Measurements from ENCODE around the gene HHIP.

HHIP gene

DNA sequence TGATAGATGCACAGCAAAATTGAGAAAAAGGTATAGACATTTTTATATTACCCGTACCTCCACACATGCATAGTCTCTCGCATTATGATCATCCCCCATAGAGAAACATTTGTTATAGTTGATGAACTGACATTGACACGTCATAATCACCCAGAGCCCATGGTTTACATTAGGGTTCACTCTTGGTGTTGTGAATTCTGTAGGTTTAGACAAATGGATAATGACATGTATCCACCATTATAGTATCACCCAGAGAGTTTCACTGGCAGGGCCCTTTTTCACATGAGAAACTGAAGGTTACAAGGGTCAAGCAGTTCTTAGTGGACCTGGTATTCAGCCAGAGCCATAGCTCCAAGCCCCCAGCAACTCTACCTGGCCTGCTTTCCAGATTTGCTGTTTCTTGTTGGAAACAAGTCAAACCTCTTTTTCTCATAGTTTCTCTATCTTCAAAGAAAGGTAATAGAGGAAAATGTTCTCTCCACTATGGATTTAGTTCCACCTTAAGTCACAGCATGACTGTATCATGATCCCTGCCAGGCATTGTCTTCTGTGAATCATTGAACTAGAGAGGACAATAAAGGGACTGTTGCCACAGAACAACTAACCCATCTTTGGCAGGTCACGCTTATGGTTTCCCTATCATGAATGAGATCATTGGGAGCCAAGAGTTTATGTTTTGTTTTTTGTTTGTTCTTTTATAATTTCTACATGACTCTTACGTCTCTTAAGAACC, 64.0 kb downstream of the HHIP start:
- DNase-seq: no peak

DNA sequence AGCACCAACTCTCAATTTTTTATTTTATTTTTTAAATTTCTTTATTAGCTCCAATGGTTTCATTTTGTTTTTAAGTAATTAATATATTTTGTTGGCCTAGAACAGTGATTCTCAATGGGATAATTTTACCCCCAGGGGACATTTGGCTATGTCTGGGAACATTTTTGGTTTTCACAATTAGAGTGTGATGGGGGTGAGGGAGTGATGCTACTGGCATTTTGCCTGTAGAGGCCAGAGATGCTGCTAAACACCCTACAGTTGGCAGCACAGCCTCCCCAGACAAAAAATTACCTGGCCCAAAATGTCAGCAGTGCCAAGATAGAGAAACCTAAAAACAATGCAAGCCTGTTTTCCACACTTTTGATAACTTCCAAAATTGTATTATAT, 64.6 kb downstream of the HHIP start:
- no peak for DNase-seq

DNA sequence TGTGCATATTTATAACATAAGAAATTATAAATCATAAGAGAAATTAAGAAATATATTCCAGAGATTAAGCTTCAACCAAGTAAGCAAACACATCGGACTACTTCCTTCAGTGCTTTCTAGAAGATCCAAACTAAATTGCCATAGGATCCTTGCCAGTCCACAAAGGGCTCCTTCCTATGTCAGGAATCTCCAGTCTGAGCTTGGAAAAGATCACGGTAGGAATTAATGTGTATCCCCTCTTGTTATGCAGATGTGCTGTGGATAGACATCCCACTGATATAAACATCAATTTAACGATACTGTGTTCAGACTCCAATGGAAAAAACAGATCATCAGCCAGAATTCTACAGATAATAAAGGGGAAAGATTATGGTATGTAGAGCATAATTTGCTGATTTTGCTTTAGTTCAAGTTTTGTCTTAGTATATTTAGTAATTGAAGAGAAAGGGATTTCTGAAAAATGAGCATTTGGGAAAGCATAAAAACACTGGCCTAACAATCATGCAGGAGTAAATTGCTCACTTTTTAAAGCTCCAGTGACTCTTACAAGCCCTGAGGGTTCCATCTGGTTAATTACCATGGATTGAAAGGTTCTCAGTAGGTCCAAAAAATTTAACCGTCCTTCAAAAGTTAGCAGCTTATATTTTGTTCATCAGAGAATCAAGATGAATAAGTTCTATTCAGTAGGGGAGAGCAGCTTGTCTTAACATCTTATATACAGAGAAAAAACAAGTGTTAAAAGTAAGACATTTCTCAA, 65.9 kb downstream of the HHIP start:
- no peak for DNase-seq

DNA sequence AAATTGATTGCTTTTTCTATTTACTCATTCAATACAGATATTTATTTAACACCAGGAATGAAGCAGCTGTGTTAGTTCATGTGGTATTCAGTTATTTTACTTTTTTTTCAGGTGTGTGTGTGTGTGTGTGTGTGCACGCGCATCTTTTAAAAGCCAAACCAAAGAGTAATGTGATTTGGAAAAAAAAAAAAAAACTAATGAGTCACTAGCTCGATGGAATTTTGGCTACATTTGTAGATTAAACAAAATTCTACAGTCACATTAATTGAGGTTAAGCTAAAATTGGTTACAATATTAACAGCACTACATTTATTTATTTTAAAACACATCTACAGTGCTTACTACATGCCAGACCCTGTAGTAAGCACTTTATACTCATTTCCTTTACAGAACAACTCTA, 66.8 kb downstream of the HHIP start:
- DNase-seq: no peak

DNA sequence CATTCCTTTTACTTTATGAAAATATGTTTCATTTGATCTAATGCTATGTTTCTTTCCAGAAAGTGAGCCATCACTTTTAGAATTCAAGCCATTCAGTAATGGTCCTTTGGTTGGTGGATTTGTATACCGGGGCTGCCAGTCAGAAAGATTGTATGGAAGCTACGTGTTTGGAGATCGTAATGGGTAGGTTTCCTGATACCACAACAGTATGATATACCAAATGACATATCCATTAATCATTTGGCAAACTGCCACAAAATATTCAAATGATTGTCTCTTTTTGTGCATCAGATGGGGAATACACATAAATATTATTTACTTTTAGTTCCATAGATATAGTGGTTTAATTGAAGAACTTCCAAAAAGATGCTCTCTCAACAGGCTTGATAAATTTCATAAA, 68.2 kb downstream of the HHIP start:
- no peak for DNase-seq

DNA sequence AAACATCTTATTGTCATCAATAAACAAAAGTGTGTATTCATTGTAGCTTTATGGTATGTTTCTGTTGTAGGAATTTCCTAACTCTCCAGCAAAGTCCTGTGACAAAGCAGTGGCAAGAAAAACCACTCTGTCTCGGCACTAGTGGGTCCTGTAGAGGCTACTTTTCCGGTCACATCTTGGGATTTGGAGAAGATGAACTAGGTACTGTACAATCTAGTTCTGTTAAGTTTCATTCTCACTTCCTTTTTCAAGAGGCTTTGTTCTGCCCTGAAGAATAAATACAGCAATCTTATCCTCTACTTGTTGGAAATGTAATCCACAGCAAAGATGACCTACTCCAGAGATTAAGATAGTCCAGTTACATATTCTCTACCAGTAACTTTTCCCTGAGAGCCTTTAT, 69.3 kb downstream of the HHIP start:
- no peak for DNase-seq

DNA sequence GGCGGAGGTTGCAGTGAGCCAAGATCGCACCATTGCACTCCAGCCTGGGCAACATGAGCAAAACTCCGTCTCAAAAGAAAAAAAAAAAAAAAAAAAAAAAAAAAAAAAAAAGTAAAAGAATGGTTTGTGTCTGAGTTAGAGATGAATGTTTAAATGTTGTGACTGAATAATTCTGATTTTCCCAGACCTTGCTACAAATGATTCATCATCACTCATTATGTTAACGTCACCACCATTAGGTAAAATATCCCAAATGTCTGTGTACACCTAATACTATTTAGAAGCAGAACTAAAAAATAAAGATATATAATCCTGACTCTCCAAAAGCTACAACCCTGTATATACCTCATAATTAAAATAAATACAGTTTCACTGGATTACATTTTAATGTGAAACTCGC, 70.8 kb downstream of the HHIP start:
- DNase-seq: no peak

DNA sequence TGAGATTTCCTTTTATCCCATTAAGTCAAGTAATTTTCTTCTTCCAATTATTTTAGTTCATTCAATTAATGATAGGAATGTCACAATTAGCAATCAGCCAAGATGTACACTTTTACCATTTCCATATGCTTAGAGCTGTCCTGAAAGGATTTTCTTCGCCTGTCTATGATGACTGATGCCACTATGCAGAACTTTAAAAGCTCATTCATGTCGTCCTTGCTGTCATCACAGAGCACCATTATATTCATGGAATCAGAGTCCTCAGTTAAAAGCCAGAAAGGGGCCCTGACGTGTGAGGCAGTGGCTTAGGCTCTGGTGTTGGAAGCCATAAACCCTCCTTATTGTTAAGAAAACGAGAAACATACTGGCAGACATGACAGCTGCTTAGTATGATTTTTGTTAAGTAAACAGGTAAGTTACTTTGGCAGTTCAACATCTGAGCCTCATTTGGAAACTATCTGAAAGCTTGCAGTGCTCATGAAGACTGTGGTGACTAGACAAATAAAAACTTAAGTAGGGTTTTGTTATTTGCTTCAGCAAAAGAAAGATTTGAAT, 73.1 kb downstream of the HHIP start:
- no peak for DNase-seq

DNA sequence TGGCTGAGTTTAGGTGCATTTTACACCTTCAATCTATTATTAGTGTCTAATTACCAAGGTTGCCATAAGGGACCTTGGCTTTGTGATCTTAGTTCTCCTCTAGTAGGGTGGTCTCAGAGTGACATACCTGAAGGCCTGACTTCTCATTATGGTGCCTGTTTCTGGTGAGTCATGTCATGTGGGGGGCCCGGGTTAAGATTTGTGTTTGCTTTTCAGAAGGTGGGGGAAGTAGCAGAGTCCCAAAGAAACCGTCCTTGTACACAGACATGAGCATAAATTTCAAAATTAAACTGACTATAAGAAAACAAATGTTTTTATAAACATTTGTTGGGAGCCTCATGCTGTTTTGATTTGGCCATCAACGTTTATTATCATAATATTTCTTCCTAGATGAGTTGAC, 74.5 kb downstream of the HHIP start:
- no peak for DNase-seq

DNA sequence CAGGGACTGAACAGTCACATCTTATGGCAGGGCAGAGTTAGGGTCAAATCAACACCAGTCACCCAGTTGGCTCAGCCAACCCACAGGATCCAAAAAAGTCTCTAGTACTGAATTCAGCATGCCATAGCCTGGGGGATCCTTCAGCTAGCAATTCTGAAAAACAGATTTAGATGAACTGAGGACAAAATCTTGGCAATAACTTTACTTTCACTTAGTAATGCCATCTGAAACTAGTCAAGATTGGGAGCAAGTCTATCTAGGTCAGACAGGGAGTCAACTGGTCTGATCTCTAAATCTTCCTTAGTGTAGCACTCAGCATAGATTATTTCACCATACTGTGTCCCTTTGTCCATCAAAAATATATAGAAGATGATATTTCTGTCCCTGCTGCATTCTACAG, 76.0 kb downstream of the HHIP start:
- DNase-seq: no peak

DNA sequence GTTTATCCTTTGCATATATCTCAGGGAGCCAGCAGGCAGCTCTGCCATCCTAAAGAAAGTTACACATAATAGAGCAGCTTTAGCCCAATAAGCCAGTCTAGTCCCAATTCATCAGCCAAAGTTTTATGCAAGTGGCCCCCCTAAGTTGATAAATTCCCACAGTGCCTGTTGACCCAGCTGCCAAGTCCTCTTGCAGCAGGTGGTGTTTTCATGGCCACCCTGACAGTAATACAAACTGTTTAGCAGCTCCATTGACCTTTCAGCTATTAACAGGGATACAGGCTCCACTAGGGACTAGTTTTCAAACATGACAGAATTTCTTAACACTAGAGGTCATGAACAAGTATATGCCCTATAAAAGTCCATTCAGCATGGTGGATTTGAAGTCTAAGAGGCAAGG, 77.5 kb downstream of the HHIP start:
- DNase-seq: no peak

DNA sequence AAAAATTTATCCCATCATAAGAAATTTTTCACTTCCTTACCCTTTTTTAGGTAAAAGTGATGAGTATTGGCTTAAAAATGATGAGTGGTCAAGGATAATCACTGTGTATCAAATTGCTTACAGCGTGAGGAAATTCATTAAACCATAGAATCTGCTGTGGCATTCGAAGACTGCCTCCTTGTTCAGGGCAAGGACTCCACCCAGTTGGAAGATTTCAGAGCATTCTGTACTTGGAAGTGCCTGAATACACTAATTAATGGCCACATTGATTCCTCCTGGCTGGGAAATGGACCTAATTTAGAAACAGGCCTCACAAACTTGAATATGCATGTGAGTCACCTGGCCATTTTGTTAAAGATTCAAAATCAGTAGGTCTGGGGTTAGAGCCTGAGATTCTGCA, 83.2 kb downstream of the HHIP start:
- DNase-seq: no peak

DNA sequence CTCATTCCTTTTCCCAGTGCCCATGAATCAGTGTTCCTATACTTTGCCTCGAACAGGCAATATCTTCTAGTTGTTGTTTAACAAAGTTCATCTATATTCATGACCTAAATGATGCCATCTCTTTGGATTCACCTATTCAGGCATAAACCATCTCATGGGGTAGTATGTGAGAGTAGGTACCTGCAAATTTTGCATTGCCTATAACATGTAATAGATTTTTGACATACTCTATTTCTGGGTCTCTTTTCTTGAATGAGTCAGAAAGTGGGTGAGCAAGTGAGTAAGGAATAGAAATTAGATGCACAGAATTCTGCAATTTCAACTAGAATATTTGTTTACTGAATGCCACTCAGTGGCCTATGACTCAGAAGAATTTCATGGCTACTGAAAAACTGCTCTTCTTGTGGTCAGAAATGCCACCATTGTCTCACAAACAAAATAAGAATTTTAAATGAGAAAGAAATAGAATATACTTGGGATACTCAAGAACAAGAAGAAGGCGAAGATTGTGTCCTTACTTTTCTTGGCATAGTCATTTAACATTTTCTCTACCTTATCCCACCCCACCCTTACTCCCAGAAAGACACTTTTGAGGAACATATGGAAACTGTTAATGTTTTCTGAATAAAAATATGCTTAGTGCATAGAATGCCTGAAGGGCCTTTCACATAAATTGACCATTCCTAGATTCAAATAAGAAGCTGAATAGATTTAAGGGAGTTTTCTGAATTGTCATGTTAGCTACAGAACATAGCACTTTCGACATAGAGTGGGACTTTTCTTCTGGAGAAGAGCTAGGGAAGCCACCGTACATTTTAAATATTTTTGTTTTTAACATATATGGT, 86.8 kb downstream of the HHIP start:
- no peak for DNase-seq

DNA sequence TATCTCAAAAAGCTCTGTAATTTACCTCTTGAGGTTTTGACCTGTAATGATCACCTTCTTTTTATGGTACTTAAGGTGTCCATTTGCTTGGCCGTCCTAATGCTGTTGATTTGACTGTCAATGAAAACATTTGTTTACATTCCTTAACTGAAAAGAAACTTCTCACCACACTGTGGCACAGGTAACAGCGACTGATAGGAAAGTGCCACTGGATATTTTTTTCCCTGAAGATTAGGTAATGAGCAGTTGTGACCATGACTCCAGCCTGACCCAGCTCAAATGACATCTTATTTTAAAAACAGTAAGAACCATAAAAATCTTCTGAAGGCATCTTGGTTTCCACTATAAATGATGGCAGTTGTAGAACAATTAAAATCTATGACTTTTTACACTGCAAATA, 87.6 kb downstream of the HHIP start:
- no peak for DNase-seq

DNA sequence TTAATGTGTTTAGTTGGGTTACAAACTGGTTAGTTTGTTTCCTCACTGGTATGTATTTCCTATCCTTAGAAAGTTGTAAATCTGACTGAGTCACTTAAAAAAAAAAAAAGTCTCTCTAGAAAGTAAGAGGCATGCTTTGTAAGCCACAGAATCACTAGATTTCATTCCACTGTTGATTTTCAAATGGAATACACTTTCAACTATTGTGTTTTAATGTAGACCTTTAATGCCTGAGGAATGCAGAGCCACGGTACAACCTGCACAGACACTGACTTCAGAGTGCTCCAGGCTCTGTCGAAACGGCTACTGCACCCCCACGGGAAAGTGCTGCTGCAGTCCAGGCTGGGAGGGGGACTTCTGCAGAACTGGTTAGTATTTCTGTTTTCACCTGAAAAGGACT, 88.6 kb downstream of the HHIP start:
- no peak for DNase-seq

DNA sequence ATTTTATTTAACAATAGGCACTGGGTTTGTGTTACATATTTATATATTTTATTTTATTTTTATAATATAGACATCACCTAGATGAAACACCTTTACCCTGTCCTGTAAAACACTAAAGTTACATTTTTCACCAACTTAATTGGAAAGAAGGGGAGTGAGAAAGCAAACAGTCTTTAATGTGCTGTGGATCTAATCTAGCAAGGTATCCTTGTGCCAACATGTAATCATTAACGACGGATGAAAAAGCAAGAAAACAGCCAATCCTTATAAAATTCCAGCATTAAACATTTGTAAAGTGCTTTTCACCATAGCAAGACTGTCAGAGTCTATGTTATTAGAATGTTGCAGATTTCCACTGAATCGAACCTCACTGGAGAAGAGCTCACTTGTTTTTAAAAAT, 92.7 kb downstream of the HHIP start:
- DNase-seq: no peak

DNA sequence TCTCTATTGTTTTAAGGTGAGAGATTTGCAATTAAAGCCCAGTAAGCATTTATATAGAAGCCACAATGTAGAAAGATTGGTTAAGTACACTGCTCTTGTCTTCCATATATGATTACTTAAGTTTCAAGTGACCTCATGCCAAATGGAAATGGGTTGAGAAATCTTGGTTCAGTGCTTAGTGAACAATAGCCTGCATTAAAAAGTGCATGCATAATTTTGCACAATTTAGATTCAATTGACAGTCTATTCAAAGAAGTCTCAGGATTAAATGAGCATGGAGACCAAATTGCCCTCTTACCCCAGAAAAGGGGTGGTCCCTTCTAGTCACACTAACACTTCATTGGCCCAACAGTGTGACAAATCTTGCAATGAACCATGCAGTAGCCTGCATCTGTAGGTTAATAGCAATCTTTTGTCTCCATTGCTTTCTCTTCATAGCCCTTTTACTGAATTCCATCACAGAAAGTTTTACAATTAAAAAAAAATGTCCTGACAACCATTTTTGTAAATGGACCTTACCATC, 93.6 kb downstream of the HHIP start:
- DNase-seq: no peak

DNA sequence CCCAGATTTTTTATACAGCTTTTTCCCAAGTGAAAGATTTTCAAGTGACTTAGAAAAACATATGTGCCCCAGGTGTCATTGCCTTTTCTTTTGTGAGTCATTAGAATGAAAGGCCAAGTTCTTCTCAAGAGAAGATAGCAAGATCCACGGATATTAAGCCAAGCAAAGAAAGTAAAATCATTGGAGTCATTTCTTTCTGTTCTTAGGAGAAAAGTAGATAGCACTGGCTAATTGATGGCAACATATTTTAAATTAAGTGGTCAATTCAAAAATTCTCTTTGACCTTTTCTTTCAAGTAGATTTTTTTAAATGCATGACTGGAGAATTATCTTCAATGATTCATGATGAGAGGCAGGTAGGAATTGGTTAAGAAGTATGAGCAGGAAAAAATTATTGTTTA, 94.4 kb downstream of the HHIP start:
- no peak for DNase-seq

DNA sequence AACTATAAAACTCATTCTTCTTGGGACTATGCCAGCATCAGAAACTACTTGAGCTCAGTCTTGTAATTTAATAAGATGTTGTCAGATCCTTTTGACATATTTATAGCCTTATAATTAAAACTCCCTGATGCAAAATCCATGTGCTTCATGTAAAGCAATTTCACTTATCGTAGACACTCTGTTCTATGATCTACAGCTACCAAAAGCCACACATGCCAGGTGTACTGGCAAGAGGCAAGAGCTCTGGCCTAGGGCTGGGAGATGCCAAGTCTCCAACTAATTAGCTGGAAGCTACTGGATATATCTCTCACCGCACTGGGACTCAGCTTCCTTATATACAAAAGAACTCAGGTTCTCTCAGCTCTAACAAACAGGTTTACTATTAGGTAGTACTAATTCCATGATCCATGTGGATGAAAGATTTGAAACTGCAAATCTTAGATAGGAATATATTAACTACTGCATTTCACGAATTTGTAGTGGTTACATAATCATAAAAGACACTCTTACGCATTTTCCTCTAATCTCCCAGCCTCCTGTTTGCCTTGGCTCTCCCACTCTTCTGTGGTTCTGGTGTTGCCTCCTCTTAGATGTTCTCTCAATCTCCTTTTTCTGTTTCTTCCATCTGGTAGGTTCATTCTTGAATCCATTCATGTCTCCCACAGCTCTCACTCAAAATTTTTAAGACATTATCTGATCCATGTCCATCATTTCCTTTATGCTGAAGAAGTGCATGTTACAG, 103.0 kb downstream of the HHIP start:
- DNase-seq: no peak

DNA sequence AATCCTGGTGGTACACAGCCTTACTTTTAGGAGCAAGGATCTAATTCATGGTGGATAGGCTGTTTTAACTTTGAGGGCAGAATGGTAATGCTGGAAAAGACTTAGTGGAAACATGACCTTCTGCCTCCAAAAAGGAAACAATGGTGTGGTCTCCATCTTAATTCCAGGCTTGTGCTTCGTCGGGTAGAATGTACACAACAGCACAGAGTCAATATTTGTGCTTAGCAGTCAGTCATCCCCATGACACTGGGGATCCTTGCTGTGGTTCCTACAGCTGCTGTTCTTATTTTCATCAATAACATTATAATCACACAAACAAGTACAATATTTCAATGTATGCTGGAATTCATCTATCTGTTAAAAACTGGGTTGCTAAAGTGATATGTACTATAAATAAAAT, 104.4 kb downstream of the HHIP start:
- DNase-seq: peak; percentile 9

DNA sequence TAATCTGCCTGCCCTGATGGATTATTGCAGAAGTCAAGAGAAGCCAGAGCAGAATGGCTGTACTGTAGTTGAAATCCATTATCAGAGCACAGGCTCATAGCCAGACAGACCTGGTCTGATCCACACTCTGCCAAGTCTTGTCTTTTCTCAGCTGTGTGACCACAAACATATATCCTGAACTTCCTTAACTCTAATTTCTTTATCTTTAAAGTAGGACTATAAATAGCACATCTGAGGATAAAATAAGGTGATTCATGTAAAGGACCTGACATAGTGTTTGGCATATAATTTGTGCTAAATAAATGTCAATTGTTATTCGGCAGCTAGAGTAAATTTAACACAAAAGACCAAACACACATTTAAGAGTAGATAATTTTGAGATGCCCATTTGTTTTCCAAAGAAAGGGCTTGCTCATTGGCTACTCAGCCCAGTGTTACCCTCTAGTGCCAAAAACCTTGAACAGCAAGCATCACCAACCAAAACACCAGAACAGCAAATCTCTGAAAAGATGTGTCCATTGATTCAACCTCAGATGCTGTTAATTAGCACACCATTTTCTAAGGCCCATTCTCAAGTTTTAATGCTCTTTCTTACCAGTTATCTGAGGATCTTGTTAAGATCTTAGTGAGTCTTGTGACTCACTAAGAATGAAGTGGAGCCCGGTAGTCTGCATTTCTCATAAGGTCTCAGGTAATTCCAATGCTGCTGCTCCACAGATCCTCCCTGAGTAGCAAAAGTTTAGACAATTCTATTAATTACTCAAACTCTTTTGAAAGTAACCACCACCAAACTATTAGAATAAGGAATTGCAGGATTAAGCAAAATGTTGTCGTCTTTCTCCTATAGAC, 108.8 kb downstream of the HHIP start:
- DNase-seq: no peak

DNA sequence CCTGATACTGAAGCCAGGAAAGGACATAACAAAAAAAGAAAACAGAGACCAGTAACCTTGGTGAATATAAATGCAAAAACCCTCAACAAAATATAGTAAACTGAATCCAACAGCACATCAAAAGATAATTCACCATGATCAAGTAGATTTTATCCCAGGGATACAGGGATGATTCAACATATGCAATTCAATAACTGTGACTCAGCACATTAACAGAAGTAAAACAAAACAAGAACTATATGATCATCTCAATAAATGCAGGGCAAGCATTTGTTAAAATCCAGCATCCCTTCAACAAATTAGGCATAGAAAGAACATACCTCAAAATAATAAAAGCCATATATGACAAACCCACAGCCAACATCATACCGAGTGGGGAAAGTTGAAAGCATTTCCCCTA, 112.0 kb downstream of the HHIP start:
- no peak for DNase-seq

All from SHP77 treated with DMSO at 0.1 percent for 48 hours (cell line).